ENCODE measurements around the gene INSIG2.

GRCh38 chr2:118106926-118107325 is 18.7 kb downstream of the INSIG2 start:
- TF ChIP-seq, protein P1, sequence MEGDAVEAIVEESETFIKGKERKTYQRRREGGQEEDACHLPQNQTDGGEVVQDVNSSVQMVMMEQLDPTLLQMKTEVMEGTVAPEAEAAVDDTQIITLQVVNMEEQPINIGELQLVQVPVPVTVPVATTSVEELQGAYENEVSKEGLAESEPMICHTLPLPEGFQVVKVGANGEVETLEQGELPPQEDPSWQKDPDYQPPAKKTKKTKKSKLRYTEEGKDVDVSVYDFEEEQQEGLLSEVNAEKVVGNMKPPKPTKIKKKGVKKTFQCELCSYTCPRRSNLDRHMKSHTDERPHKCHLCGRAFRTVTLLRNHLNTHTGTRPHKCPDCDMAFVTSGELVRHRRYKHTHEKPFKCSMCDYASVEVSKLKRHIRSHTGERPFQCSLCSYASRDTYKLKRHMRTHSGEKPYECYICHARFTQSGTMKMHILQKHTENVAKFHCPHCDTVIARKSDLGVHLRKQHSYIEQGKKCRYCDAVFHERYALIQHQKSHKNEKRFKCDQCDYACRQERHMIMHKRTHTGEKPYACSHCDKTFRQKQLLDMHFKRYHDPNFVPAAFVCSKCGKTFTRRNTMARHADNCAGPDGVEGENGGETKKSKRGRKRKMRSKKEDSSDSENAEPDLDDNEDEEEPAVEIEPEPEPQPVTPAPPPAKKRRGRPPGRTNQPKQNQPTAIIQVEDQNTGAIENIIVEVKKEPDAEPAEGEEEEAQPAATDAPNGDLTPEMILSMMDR (IDR thresholded peaks at IDR 0.05), result no peak
- TF ChIP-seq CREB1 (CRISPR knock-in tag; IDR thresholded peaks at IDR 0.05), result no peak
- TF ChIP-seq CBFB (CRISPR knock-in tag; IDR thresholded peaks at IDR 0.05; ENCODE audit: low read depth), result no peak
- TF ChIP-seq ZSCAN18 (CRISPR knock-in tag; IDR thresholded peaks at IDR 0.05), result no peak
- TF ChIP-seq ZNF232 (CRISPR knock-in tag; IDR thresholded peaks at IDR 0.05), result no peak
- TF ChIP-seq EMX1 (CRISPR knock-in tag; IDR thresholded peaks at IDR 0.05), result no peak
- no peak for TF ChIP-seq HMGA2 (CRISPR knock-in tag; IDR thresholded peaks at IDR 0.05)
- no peak for TF ChIP-seq ZBTB21 (CRISPR knock-in tag; IDR thresholded peaks at IDR 0.05; ENCODE audit: borderline replicate concordance)
- TF ChIP-seq FOXK1 (CRISPR knock-in tag; IDR thresholded peaks at IDR 0.05), result no peak
- TF ChIP-seq TEAD4 (CRISPR knock-in tag; IDR thresholded peaks at IDR 0.05), result no peak
- no peak for TF ChIP-seq ATF6 (CRISPR knock-in tag; IDR thresholded peaks at IDR 0.05)
- no peak for TF ChIP-seq NFYB (CRISPR knock-in tag; conservative IDR thresholded peaks at IDR 0.05; ENCODE audit: low read depth)

Measured in WTC11 (cell line).